Hepatocyte (in vitro differentiated cells): ENCODE results near the gene MYO1B.

Source experiments
- EZH2 ChIP-seq: fragments of 200-600 bp; sonication (generic); IDR thresholded peaks from 2 replicates; pipeline ENCODE4 v1.6.1; 2016; ENCODE audit warnings: antibody characterized with exemption, mild to moderate bottlenecking, borderline replicate concordance
- TF ChIP-seq, protein P1 (sequence below): fragments of 200-600 bp; sonication (generic); IDR thresholded peaks from 2 replicates; pipeline ENCODE4 v1.5.1; 2016; ENCODE audit warnings: antibody characterized with exemption, mild to moderate bottlenecking; ENCODE audit not compliant: poor library complexity

DNA sequence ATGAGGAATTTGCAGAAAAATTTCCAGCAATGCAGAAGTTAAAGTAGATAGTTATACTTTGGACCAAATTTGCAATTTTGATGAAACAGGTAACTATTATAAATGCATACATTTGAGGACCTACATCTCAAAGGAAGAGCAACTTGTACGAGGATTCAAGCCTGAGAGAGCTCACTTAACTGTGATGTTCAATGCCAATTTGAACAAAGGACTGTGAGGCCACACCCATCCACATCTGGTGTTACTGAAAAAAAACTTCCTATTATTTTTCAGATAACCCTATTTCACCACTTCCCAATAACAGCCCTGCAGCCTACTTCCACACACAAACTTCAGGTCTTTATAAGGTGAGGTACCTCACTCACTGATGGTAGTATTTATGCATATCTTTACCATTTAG is 229.3 kb downstream of the MYO1B start:
- TF ChIP-seq, protein P1, sequence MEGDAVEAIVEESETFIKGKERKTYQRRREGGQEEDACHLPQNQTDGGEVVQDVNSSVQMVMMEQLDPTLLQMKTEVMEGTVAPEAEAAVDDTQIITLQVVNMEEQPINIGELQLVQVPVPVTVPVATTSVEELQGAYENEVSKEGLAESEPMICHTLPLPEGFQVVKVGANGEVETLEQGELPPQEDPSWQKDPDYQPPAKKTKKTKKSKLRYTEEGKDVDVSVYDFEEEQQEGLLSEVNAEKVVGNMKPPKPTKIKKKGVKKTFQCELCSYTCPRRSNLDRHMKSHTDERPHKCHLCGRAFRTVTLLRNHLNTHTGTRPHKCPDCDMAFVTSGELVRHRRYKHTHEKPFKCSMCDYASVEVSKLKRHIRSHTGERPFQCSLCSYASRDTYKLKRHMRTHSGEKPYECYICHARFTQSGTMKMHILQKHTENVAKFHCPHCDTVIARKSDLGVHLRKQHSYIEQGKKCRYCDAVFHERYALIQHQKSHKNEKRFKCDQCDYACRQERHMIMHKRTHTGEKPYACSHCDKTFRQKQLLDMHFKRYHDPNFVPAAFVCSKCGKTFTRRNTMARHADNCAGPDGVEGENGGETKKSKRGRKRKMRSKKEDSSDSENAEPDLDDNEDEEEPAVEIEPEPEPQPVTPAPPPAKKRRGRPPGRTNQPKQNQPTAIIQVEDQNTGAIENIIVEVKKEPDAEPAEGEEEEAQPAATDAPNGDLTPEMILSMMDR: no peak
- TF ChIP-seq EZH2: no peak
